Lung microvascular endothelial cell (primary cell): Measurements from ENCODE around the gene DPM2. TPM values are rescaled to one million over a fixed set of nuclear protein-coding genes. Genes with fewer than 3 reads are reported as not detected.

Source experiments
- DNase-seq, 2 donors: peaks; one replicate each; pipeline versions ENCODE4 v3.0.0 to v3.0.0-alpha.2; 2010; ENCODE audit warnings: low read depth in 2 of 2
- total RNA-seq: library from RNA; depleted of rRNA; stranded (reverse); fragments of >200 nt; gene quantifications from 2 replicates; pipeline ENCODE4 v1.2.1, GENCODE V29; 2014

DPM2 gene
- total RNA-seq, 1 donor from 2014 or later: 12.3 TPM

DNA sequence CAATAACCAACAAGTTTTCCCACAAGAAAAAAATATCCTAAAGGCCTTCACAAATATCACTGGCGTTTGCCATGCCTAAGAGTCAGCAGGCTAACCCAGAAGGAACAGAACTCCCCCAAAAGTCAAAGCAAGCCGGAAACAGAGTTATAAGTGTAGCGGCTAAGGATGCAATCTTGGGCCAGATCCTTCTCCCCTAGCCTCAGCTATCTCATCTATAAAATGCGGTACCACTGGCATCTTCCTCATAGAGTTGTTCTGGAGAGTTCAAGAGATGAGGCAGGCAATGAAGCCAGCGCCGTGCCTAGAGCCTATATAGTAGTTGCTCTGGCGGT lies 632 bp downstream of the DPM2 start:
- DNase-seq: no peak

DNA sequence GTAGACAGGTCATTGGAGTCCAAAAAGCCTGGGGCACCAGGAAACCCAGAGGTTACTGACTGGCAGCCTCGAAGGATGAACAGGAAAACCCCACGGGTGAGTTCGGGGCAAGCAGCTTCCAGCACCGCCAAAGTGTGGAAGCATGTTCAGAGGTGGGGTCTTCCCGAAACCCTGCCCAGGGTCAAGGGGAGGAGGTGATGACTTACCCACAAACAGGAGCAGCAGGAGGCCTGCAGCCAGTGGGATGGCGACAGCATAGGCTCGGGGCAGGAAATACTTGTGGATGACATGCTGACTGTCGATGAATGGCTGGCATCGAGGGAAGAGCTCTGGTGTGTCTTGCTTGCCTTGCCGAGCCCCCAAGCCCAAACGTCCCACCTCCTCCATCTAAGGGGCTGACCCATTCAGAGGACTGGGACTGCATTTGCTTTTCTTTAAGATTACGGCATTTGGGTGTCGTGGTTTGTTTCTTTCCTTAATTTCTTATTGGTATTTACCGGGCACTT lies 1.3 kb downstream of the DPM2 start:
- no peak for DNase-seq

DNA sequence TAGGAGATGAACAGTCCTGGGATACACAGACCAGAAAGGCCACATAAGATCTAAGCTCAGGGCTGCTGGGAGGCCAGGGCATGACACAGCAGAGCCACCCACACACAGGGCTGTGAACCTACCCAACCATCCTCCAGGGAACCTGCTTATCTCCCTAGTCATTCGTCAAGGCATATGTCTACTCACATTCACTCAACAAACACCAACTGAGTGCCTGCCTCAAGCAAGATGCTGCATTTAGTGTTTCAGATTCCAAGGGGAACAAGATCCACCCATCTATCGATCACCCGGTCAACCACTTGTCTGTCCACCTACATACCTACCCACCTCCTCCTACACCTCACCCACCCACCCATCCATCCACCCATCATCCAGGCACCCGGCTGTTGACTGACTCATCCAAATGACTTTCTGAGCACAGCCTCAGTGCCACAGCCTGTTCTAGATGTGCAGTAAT lies 1.9 kb downstream of the DPM2 start:
- DNase-seq: no peak

DNA sequence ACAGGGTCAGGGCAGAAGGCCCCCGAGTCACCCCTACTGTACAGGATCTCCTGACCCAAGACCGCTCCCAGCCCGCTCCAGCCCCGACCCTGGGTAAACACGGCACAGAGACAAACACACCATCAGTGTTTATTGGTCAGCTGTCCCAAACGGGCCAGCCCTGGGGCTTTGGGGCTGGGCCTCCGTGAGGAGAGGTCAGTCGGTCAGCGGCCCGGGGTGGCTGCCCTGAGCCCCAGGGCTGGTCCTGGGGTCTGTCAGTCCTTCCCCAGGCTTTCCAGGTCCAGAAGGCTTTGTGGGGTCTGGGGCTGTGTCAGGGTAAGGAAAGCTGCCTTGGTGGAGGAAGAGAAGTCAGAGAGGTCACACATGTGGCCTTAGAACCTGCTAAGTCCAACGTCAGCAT lies 2.7 kb downstream of the DPM2 start:
- DNase-seq: no peak

DNA sequence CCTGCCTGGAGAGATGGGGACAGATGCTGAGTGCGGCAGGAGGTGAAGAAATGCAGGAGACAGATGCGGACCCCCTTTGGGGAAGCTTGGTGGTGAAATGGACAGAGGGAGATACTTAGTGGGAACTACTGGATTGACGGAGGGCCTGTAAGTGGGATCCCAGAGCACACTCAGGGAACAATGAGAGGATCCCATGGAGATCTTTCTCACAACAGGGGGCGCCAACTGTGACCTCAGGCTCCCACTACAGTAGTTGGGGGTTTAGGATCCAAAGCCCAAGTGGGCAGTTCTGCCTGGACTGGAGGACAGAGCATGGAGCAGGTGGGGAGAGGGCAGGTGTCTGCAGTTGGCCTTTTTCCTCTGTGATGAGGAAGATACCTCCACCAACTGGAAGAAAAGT lies 3.4 kb downstream of the DPM2 start:
- DNase-seq: no peak

DNA sequence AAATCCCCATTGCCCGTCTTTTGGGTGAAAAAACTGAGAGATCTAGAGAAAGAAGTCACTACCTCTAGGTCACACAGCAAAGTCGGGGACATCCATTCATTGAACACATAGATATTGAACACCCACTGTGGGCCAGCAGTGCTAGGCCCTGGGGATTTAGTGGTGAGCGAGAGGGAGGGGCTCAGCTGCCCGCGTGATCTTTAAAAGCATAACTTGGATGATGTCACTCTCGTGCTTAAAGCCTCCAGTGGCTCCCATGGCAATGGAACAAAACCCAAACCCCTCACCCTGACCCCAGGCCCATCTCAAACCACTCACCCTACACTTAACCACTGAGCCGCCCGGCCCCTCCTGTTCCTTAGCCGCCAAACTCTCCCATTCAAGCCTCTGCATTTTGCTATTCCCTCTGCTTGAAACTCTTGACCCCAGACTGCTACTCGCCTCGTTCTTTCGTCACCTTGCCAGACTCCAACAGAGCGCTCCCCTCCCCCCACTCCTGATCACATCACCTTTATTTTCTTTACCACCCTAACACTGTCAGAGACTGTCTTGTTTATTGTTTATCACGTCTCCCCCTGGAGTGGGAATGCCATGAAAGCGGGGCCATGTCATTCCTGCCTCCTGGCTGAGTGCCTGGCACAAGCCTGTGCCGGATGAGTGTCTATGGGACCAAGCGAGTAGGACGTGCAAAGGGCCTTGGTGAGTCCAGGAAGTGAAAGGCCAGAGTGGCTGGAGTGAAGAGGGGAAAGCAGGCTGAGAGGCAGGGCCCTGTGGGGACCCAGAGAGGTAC lies 6.4 kb downstream of the DPM2 start:
- peak; percentile 56 to 73 for DNase-seq

DNA sequence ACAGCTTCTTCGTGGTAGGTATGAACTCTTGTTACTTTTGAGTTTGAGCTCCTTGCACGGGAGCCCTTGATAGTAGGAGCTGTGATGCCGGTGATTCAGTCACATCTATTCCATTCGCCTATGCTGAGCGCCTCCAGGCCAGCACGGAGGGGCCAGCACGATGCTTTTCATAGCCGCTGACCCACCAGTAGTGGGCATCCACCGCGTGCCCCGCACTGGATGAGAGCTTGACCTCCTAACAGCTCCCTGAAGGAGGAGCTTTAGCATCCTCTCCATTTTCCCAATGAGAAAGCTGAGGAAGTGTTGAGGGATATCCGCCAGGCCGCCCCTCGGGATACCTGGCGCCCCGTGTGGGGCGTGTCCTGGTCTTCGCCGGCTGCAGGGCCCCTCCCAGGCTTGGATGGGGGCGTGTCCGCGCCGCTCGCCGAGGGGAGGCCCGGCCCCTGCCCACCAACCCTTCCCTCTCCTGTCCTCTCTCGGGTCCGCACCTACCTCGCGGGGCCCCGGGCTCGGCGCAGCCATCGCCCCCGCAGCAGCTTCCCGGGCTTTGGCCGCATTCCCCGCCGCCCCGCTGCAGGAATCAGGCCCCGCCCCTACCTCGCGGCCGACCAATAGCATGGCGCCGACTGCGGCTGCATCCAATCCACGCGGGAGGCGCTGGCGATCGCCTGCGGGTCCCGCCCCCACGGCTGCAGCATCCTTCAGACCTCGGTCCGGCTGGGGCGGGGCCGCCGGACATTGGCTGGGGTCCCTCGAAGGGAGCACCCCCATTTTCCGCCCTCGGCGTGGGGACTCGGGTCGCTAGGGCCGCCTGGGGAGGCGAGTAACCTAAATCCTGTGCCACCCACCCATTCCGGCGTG lies 7.2 kb downstream of the DPM2 start, which contains the start of gene PIP5KL1:
Gene PIP5KL1, minus strand, starts transcription at position 547 of the 861 bp plus-strand sequence. Its CDS starts 25 bp downstream, at position 522.
- peak; percentile 84 to 86 for DNase-seq

DNA sequence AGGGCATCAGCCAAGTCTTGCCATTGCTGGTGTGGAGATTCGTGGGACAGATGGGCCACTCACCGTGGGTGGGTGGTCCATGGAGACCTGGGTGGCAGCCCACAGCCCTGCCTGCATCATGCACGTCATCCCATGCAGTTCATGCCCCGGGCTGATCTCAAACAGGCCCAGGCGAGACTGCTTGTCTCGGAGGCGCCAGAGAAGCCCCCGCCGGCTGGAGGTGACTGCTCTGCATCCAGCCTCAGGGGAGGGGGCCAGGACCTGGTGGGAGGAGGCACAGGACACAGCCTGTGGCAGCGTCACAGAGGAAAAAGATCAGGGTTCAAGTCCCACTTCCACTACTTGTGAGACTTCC lies 8.1 kb downstream of the DPM2 start:
- no peak for DNase-seq

DNA sequence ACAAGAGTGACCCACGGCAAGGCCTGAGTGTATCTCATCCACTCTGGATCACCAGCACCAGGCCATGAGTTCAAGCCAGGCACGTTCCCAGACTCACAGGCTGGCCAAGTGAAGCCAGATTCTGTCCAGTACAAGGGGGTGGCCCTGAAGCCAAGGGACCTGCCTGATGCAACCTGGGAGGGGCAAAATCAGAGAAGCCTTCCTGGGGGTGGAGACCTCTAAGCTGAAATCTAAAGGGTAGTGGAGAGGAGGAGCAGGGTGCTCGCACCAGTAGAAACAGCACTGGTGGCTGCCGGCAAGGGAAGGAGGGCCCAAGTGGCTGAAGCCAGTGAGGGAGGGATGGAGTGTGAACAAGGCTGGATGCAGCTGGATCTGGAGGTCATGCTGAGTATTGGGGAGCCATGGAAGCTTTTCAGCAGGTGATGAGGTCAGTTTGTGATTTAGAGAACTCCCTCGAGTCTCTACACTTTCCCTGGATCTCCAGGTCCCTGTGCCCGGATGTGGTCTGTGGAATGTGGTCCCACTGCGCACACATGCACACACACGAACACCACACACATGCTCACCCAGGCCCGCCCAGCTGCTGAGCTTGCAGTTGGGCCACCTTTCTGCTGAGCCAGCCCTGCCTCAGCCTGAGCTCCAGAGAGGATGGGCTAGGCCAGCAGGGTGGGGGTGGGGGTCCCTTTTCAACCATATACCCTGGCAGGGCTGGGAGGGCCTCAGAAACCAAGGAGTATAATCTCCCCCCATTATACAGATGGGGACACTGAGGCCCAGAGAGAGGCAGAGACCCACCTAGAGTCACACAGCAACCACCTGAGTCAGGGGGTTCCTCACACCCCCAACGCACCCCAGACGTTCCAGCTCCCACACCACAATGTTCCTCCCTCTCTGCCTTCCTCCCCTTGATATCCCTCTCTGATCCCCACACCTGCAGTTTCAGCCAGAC lies 8.7 kb downstream of the DPM2 start:
- DNase-seq: no peak

DNA sequence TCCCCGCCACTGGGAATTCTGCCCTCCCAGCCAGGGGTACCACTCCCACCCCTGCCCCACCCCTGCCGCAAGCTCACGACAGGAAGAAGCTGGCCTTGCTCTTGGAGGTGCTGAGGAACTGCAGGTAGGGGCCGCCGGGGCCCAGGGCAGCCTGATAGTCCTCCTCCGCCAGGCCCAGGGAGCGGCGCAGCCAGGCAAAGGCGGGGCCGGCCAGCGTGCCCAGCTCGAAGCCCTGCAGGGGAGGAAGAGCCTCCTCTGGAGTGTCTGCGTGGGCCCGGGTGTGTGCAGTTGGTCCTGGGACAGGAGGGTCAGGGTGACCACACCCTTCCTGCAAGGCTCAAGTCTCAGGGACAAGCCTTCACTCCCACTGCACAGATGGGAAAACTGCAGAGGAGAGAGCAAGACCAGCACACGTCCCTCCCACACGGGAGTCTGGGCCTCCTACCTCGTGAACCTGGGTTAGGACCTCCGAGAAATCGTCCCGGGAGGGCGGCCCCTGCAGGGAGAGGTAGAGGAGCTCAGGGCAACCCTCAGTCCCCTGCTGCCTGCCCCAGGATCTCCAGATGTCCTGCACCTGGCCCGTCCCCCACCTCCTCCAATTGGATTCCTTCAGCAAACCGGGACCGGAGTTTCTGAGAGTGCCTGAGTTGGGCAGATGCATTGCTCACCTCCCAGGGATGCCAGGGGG lies 9.5 kb downstream of the DPM2 start:
- DNase-seq: no peak

DNA sequence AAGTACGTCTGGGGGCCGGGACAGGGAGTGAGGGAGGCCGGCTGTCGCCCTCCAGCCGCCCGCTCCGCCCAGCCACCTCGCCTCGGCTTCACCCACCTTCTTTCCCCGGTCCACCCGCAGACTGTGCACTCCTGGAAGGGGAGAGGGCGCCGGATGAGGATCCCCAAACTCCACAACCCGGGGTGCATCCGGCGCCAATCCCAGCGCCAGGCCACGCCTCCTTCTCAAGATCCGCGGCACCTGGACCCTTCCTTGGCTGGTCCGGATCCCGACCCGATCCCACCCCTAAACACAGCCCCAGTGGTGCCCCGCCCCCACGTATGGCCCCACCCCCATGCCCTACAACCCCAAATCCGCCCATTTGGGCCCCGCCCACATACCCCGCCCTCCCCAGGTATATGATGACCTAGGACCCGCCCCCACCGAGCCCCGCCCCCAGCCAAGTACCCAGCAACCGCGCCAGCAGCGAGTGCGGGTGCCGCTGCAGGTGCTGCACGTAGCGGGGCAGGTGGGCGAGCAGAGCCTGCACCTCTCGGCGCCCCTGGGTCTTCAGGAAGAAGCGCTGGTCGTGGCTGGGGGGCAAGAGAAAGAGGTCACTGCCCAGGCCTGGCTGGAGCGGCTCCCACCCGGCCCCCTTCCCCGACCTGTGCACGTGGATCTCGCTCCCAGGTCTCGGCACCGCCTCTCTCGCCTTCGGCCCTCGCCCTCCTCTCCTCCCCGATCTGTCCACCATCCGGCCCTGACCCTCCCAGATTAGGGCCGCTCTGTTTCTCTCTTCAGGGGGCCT lies 10.3 kb downstream of the DPM2 start:
- DNase-seq: no peak

DNA sequence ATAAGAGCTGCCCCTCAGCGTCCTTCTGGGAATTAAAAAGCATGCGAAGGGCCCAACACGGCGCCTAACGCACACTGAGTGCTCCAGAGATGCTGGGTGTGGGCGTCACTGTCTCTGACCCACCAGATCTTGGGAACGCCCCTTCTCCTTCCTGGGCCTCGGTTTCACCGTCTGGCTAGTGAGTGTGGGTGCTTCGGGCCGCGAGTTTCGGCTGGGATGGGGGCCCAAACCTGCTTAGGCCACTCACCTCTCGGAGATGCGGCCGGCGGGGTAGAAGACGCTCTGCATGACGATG lies 10.8 kb downstream of the DPM2 start:
- no peak for DNase-seq

DNA sequence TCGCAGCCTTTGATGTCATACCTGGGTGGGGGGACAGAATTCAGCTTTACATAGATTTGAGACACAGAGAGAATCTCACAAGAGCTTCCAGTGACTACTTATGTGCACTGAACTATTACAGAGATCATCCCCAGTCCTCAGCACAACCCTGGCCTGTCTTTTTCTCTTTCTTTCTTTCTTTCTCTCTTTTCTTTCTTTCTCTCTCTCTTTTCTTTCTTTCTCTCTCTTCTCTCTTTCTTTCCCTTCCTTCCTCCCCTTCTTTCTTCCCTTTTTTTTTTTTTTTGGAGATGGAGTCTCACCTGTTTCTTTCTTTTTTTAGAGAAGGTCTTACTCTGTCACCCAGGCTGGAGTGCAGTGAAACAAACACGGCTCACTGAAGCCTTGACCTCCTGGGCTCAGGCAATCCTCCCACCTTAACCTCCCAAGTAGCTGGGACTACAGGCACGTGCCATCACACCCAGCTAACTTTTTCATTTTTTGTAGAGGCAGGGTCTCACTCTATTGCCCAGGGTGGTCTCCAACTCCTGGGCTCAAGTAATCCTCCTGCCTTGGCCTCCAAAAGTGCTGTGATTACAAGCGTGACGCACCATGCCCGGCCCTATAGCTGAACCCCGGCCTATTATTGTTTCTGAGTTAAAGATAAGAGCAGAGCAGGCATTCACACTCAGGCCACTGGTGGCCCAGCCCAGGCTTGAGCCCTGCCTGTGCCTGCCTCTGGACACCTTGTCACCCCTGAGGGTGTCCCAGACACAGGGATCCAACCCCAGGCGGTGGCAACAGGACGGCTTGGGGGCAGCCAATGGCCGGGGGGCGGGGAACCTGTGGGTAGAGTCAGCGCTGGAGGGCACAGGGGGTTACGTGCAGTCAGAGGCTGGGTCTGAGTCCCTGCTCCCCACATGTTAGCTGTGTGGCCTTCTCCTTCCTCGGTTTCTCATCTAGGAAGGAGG lies 11.4 kb downstream of the DPM2 start:
- DNase-seq: no peak

DNA sequence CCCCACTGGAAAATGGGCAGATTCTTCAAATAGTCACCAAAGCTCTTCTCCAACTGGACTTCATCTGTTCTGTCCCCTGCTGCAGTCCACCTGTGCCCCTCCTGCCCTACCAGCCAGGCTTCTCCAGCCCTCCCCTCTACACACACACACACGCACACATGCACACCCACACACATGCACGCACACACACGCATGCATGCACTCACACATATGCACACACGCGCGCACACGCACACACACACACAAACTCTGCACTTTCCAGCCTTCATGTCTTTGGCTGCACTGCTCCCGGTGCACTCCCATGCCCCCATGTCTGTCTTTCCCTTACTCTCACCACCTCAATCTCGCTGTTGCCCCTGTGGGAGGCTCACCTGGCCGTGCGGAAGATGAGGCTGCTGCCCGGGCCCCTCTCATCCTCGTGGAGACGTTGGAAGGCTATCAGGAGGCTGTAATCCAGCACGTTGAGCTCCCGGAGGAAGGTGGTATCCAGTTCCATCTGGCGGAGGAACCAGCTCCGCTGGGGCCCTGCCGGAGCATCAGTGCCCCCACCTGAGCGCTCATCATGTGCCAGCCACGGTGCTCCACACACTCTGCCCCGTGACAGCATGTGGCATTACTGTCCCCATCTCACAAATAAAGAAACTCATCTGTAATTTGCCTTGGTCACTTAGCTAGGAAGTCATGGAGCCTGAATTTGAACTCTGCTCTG lies 12.8 kb downstream of the DPM2 start:
- DNase-seq: no peak

DNA sequence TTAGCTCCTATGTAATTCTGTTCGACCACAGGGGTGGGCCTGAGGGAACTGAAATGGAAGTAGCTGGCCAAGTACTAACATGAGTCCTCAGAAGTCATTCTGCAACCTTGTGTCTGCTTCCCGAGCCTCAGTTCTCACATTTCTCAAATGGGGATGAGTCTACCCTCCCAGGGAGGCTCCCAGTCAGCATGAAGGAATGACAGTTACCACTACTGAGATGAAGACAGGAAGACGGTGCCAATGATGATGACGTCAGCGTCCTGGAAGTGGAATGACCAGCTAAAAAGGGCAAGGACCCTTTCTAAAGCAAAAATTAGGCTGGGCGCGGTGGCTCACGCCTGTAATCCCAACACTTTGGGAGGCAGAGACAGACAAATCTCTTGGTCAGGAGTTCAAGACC lies 13.9 kb downstream of the DPM2 start:
- peak in 1 of 2 donors; percentile 59 for DNase-seq

DNA sequence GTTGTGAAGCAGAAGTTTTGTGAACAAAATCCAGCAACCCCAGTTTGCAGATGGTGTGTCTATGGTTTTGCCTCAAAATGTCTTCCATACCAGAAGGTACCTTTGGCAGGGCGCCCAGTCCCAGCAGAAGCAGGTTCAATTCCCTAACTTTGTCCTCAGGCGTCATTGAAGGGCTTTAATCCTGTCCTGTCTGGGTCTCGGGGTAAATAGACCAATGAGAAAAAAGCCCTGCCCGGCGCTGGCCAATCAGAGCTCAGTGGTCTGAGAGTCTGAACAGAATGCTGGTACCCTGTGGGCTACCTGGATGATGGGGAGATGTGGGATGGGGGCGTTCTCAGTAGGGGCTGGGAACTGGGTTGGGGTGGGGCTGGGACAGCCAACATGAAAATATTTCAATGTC lies 14.6 kb downstream of the DPM2 start:
- DNase-seq: no peak

DNA sequence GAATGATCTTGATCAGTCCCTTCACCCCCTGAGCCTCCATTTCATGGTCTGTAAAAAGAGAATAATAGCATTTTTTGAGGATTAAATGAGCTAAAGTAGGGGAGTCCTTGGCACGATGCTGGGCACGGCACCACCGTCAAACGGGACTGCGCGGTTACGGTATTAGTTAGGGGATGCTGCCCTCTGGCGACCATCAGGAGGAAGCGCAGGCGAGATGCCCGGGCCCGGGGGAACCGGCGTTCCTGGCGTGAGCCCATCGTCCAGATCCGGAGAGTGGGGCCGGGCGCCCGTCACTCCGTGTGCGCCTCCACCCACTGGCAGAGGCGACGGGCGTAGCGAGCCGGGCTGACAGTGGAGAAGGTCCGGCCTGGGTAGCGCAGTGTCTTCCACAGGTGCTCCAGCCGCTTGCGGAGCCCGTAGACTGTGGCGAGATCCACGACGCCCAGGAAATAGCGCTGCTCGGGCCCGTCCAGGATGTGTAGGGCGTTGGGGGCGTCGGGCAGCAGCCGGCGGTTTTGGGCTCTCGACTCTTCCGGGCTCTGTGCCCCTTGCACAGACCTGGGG lies 16.0 kb downstream of the DPM2 start:
- peak; percentile 60 to 72 for DNase-seq

DNA sequence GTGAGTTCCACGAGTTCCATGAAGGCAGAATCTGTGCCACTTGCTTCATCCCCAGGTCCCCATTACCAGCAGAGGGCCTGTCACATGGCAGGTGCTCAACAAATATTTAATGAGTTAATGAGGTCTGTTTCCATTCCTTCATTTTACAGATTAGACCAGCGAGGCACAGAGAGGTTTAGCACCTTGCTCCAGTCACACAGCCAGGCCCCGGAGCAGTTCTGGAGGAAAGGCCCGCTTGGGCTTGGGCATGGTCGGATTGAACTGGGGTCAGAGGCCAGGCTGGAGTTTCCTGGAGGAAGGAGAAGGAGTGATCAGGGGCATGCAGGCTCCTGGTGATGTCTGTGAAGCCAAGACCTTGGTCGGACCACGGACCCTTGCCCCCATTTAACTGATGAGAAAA lies 16.9 kb downstream of the DPM2 start:
- DNase-seq: no peak
